Measurements from ENCODE around the gene RTF2.

The RTF2 gene

DNA sequence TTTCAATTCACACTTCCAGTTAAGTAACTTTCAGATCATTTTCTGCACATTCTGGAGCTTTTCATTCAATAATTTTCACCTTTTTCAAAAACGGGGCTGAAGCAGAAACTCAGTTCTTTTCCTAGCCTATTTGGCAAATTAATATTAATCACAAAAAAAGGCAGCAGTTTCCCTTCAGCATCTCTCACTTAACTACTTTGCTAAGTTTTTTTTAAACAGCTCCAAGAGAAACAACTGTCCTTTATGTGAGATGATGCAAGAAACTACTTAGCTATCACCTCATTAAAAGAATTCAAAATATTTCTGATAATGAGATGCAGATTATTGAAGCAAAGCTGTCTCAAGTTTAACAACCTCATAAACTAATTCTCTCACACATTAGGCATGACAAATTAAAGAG lies 44.5 kb upstream of the RTF2 start:
- DNase-seq (ENCODE audit: low spot score) = no peak
- Histone ChIP-seq H3K27ac (no peak overlapping the region), H3K4me3 (no peak overlapping the region)
- TF ChIP-seq, protein P1, sequence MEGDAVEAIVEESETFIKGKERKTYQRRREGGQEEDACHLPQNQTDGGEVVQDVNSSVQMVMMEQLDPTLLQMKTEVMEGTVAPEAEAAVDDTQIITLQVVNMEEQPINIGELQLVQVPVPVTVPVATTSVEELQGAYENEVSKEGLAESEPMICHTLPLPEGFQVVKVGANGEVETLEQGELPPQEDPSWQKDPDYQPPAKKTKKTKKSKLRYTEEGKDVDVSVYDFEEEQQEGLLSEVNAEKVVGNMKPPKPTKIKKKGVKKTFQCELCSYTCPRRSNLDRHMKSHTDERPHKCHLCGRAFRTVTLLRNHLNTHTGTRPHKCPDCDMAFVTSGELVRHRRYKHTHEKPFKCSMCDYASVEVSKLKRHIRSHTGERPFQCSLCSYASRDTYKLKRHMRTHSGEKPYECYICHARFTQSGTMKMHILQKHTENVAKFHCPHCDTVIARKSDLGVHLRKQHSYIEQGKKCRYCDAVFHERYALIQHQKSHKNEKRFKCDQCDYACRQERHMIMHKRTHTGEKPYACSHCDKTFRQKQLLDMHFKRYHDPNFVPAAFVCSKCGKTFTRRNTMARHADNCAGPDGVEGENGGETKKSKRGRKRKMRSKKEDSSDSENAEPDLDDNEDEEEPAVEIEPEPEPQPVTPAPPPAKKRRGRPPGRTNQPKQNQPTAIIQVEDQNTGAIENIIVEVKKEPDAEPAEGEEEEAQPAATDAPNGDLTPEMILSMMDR (IDR thresholded peaks at IDR 0.05) = no peak

DNA sequence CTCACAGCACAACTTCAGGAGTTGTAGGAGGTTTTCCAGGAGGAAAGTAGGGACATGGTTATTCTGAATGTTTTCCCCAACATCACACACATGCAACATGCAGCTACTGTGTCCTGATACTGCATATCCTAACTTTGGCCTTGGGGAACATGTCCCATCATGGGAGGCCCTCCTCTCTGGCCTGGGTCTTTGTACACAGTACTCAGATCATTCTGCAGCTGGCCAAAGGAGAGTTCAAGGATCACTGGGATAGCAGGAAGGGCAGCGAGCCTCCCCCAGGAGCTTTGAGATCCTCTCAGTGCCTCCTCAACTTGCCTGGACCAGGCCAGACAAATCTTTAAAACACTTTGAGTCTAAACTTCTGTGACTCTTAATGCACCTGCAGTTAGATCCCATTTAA lies 43.5 kb upstream of the RTF2 start:
- TF ChIP-seq, protein P1 (IDR thresholded peaks at IDR 0.05) = no peak
- DNase-seq (ENCODE audit: low spot score) = no peak
- H3K4me3 ChIP-seq = no peak overlapping the region
- no peak overlapping the region for H3K27ac ChIP-seq

DNA sequence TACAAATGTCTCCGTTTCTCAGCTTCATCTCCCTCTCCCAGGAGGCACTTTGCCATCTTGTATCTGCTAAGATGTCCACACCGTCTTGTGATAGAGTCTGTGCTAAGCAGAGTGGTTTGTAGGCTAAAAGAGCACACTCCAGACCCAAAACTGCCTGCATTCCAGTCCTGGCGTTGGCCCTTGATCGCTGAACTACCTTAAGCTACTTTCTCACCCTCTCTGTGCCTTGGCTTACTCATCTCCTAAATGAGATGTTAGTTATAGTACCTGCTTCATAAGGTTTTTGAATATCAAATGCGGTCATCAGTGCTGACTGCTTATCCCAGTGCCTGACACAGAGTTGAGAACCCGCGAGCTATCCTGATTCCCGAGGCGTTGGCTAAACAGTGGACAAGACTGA lies 42.4 kb upstream of the RTF2 start:
- TF ChIP-seq, protein P1 (IDR thresholded peaks at IDR 0.05) = no peak
- H3K27ac ChIP-seq = no peak overlapping the region
- H3K4me3 ChIP-seq = no peak overlapping the region
- DNase-seq (ENCODE audit: low spot score) = no peak

DNA sequence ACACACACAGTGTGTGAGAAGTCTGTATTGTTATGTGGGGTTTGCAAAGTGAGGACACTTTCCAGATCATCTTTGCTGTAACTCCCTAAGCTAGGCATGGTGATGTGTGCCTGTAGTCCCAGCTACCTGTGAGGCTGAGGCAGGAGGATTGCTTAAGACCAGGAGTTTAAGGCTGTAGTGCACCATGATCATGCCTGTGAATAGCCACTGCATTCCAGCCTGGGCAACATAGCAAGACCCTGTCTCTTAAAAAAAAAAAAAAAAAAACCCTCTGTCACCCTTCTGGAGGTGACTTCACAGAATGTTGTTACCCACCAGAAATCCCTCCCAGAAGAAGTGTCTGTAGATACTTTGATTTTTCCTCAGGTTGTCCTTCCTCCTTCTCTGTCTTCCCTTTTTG lies 41.5 kb upstream of the RTF2 start:
- TF ChIP-seq, protein P1 (IDR thresholded peaks at IDR 0.05) = no peak
- Histone ChIP-seq H3K27ac (no peak overlapping the region), H3K4me3 (no peak overlapping the region)
- no peak for DNase-seq (ENCODE audit: low spot score)

DNA sequence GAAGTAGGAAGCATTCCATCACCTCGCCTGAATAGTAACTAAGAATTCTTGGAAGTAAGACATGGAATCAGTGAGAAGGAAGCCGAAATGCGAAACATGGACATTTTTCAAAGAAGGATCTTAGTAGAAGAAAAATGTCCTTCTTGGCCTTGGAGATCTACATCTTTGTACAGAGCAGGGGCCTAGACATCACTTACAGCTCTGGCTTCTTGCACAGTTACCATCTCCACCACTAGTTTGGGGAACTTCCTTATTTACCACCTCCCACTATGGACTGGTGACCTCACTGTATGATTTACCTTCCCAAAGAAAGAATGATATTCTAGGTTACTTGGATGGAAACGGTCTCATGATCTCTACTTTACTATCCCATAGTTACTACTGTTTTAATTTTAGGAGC lies 40.6 kb upstream of the RTF2 start:
- DNase-seq (ENCODE audit: low spot score) = no peak
- TF ChIP-seq, protein P1 (IDR thresholded peaks at IDR 0.05) = no peak
- Histone ChIP-seq H3K4me3 (no peak overlapping the region), H3K27ac (no peak overlapping the region)

DNA sequence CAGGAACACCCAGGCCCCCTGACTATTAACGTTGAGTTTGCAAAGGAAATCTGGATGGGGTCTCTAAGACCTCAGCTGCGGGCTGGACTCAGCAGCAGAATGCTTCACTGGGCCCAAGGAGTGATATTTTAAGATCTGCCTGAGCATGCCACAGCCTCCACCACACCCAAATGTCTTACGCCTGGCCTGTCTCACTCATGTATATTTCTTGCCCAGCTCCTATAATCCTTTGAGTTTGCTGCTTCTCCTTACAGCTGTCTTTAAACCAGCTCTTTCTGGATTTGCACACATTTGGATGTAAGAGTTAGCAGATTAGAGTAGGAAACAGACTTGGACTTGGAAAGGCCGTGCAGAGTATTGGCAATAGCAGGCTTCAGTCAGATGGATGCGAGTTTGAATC lies 40.0 kb upstream of the RTF2 start:
- TF ChIP-seq, protein P1 (IDR thresholded peaks at IDR 0.05) = no peak
- no peak for DNase-seq (ENCODE audit: low spot score)
- Histone ChIP-seq H3K27ac (no peak overlapping the region), H3K4me3 (no peak overlapping the region)

DNA sequence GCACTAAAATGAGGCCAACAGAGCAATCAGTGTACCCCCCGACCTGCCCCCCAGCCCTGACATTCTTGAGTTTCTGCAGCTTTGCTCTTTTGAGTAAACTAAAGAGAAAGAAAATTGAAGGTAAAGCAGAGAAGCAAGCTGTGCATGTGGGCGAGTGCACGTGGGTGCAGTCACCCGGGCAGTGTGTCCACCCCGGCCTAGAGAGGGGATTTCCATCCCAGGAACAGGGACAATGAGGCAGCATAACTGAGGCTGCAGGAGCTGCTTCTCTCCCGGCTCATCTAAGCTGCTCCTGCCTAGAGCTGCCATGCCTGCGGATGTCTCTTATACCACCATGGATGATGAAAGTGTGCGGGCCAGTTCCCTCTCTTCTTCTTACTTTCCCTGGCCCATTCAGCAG lies 39.5 kb upstream of the RTF2 start:
- Histone ChIP-seq H3K27ac (no peak overlapping the region), H3K4me3 (no peak overlapping the region)
- DNase-seq (ENCODE audit: low spot score) = no peak
- TF ChIP-seq, protein P1 (IDR thresholded peaks at IDR 0.05) = no peak

Data from coronary artery (tissue), 2 donors.